TTC549 (cell line): ENCODE data around the gene M6PR.
A peak's percentile ranks its signal among the peaks of the same experiment; 100 is the strongest.

Experiments
- FAIRE-seq: peaks from 2 replicates; lab custom pipeline; 2012; peaks lifted over from hg19 to GRCh38; lab: Jason Lieb, UNC

M6PR gene

GRCh38 chr12:8949342-8950220, at the start of gene M6PR:
TSS of gene M6PR (minus strand) at chr12:8949645. CDS start at chr12:8946404, 3,241 bp downstream.
- peak; percentile 92 for FAIRE-seq

GRCh38 chr12:8996682-8997405, 47.4 kb upstream of the M6PR start:
- FAIRE-seq, result no peak

GRCh38 chr12:8995021-8995775, 45.8 kb upstream of the M6PR start:
- no peak for FAIRE-seq

- no peak for FAIRE-seq
These were observed 44.4 kb upstream of the M6PR start for GRCh38 chr12:8993827-8994226.

- FAIRE-seq, result no peak
These were observed 42.2 kb upstream of the M6PR start for GRCh38 chr12:8991371-8992345.

- FAIRE-seq, result no peak
These were observed 40.0 kb upstream of the M6PR start, which contains the start of gene KLRG1 for GRCh38 chr12:8989413-8989812. TSS of gene KLRG1 (plus strand) at chr12:8989546. CDS start at chr12:8989636, 90 bp downstream.

- FAIRE-seq, result no peak
These were observed 38.2 kb upstream of the M6PR start for GRCh38 chr12:8987685-8988084.

- FAIRE-seq, result no peak
These were observed 37.7 kb upstream of the M6PR start for GRCh38 chr12:8987163-8987562.

- FAIRE-seq, result no peak
These were observed 35.8 kb upstream of the M6PR start for GRCh38 chr12:8985213-8985754.

- FAIRE-seq, result no peak
These were observed 30.7 kb upstream of the M6PR start for GRCh38 chr12:8980137-8980536.

- no peak for FAIRE-seq
These were observed 21.0 kb upstream of the M6PR start for GRCh38 chr12:8970432-8970831.

- no peak for FAIRE-seq
These were observed 20.5 kb upstream of the M6PR start for GRCh38 chr12:8969861-8970411.

- no peak for FAIRE-seq
These were observed 19.3 kb upstream of the M6PR start for GRCh38 chr12:8968761-8969160.

- no peak for FAIRE-seq
These were observed 10.7 kb upstream of the M6PR start for GRCh38 chr12:8960176-8960575.

- FAIRE-seq, result no peak
These were observed 8.6 kb upstream of the M6PR start for GRCh38 chr12:8958066-8958465.

- no peak for FAIRE-seq
These were observed 8.1 kb upstream of the M6PR start for GRCh38 chr12:8957561-8957960.

- FAIRE-seq, result no peak
These were observed 7.3 kb upstream of the M6PR start for GRCh38 chr12:8956772-8957171.

GRCh38 chr12:8956073-8956472, 6.6 kb upstream of the M6PR start:
- FAIRE-seq, result no peak

- FAIRE-seq, result no peak
These were observed 4.4 kb upstream of the M6PR start for GRCh38 chr12:8953773-8954402.

- FAIRE-seq, result no peak
These were observed 2.3 kb upstream of the M6PR start for GRCh38 chr12:8951744-8952143.
